Neuronal stem cell (in vitro differentiated cells): ENCODE data around the gene PRSS33.

Experiments
- DNase-seq: peaks from one replicate; pipeline ENCODE4 v3.0.0-alpha.2; 2013; ENCODE audit warnings: low spot score
- H2AFZ ChIP-seq: one replicate; pipeline ENCODE4 v1.6.1; 2013; ENCODE audit warnings: mild to moderate bottlenecking, low read length, inconsistent platforms
- H2AK5ac ChIP-seq: 2 replicates; pipeline ENCODE4 v1.6.1; 2013; ENCODE audit warnings: low read depth, mild to moderate bottlenecking, inconsistent platforms, low read length, moderate library complexity, mixed read lengths
- H2BK120ac ChIP-seq: 2 replicates; pipeline ENCODE4 v1.6.1; 2013; ENCODE audit warnings: low read depth, mild to moderate bottlenecking, inconsistent platforms, low read length, moderate library complexity, mixed read lengths
- H2BK12ac ChIP-seq: one replicate; pipeline ENCODE4 v1.6.1; 2013; ENCODE audit warnings: low read length, inconsistent platforms
- H2BK15ac ChIP-seq: 2 replicates; pipeline ENCODE4 v1.6.1; 2013; ENCODE audit warnings: mild to moderate bottlenecking, low read length, inconsistent platforms, mixed read lengths
- H2BK5ac ChIP-seq: one replicate; pipeline ENCODE4 v1.6.1; 2013; ENCODE audit warnings: inconsistent platforms, mild to moderate bottlenecking, low read length, moderate library complexity
- H3K14ac ChIP-seq: one replicate; pipeline ENCODE4 v1.6.1; 2013; ENCODE audit warnings: low read length, inconsistent platforms
- H3K18ac ChIP-seq: 2 replicates; pipeline ENCODE4 v1.6.1; 2013; ENCODE audit warnings: low read length, inconsistent platforms
- H3K23ac ChIP-seq: 2 replicates; pipeline ENCODE4 v1.6.1; 2013; ENCODE audit warnings: low read depth, mild to moderate bottlenecking, mixed read lengths, low read length, inconsistent platforms; ENCODE audit not compliant: poor library complexity
- H3K27ac ChIP-seq: replicated peaks from 3 replicates; pipeline ENCODE4 v1.5.1; 2013; ENCODE audit warnings: low read length, inconsistent platforms
- H3K27me3 ChIP-seq, 3 experiments: 2 replicates each; pipeline ENCODE4 v1.6.1; 2013; ENCODE audit warnings: low read length in 3 of 3, mild to moderate bottlenecking in 2 of 3, inconsistent platforms in 1 of 3, low read depth in 1 of 3, mixed read lengths in 1 of 3, moderate library complexity in 1 of 3; ENCODE audit not compliant: control insufficient read depth in 3 of 3, insufficient read depth in 3 of 3
- H3K36me3 ChIP-seq, 2 donors: replicated peaks in 1 of 2; 2 replicates each; pipeline ENCODE4 v1.6.1; 2013; ENCODE audit warnings: low read length in 2 of 2; ENCODE audit not compliant: control insufficient read depth in 2 of 2, insufficient read depth in 2 of 2
- H3K4ac ChIP-seq: 2 replicates; pipeline ENCODE4 v1.6.1; 2013; ENCODE audit warnings: inconsistent platforms, mild to moderate bottlenecking, low read length, moderate library complexity
- H3K4me1 ChIP-seq, 2 donors: 1 replicate in 1 of 2; 2 replicates in 1 of 2; pipeline ENCODE4 v1.6.1; 2013; ENCODE audit warnings: low read length in 2 of 2, low read depth in 1 of 2; ENCODE audit not compliant: control insufficient read depth in 2 of 2, insufficient read depth in 1 of 2
- H3K4me2 ChIP-seq: one replicate; pipeline ENCODE4 v1.6.1; 2013; ENCODE audit warnings: mild to moderate bottlenecking, low read length, inconsistent platforms; ENCODE audit not compliant: insufficient read depth, poor library complexity, severe bottlenecking
- H3K4me3 ChIP-seq, 2 donors: 2 replicates each; pipeline ENCODE4 v1.5.1; 2013; ENCODE audit warnings: low read length in 2 of 2, mild to moderate bottlenecking in 2 of 2, inconsistent platforms in 1 of 2, moderate library complexity in 1 of 2
- H3K79me1 ChIP-seq: one replicate; pipeline ENCODE4 v1.6.1; 2013; ENCODE audit warnings: low read depth, mild to moderate bottlenecking, inconsistent platforms, low read length, moderate library complexity
- H3K9ac ChIP-seq: one replicate; pipeline ENCODE4 v1.6.1; 2013; ENCODE audit warnings: mild to moderate bottlenecking, low read depth, low read length, inconsistent platforms; ENCODE audit not compliant: poor library complexity
- H3K9me3 ChIP-seq, 2 donors: replicated peaks in 1 of 2; 2 replicates each; pipeline versions ENCODE3 to v1.6.1; 2013; ENCODE audit warnings: low read length in 2 of 2, mild to moderate bottlenecking in 2 of 2, inconsistent platforms in 1 of 2, low read depth in 1 of 2, mixed read lengths in 1 of 2, moderate library complexity in 1 of 2; ENCODE audit not compliant: control insufficient read depth in 2 of 2, insufficient read depth in 1 of 2
- H4K8ac ChIP-seq: one replicate; pipeline ENCODE4 v1.6.1; 2013; ENCODE audit warnings: low read depth, mild to moderate bottlenecking, inconsistent platforms, low read length, moderate library complexity
- H4K91ac ChIP-seq: one replicate; pipeline ENCODE4 v1.6.1; 2013; ENCODE audit warnings: low read length, low read depth, mild to moderate bottlenecking, inconsistent platforms; ENCODE audit not compliant: poor library complexity
- WGBS, 2 donors: extraction: QIAGEN DNeasy Blood & Tissue Kit; methylation state at CpG; one replicate each; pipeline ENCODE4 v1.1.7; 2013; ENCODE audit warnings: missing lambda C conversion rate in 2 of 2, mixed read lengths in 1 of 2; ENCODE audit not compliant: insufficient read length in 2 of 2, insufficient replicate concordance in 1 of 2; ENCODE audit errors: extremely low coverage in 2 of 2; 5-methylcytosine and 5-hydroxymethylcytosine counted together

Gene PRSS33

DNA sequence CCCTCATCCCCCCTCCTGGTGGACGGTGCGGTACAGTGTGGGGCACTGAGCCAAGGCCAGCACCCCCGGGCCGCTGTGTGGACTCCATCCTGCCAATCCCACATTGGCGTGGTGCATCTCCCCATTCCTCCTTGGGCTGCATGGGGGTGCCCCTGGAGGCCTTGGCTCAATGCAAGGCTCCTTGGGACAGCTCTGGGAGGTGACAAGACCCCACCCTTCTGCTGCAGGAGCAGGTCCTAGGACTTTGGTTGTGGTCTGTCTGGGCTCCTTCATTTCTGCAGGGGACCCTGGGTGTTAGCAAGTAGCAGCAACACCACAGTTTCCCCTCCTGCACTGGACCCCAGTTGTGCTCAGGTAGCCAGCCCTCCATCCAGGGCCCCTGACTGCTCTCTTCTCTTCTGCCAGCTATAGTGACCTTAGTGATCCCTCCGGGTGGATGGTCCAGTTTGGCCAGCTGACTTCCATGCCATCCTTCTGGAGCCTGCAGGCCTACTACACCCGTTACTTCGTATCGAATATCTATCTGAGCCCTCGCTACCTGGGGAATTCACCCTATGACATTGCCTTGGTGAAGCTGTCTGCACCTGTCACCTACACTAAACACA lies 31.0 kb upstream of the PRSS33 start:
- no peak overlapping the region for H3K23ac ChIP-seq
- no peaks in the 10 kb centered on the region for H3K9me3 ChIP-seq
- H2BK120ac ChIP-seq: peak overlapping the region; percentile 17
- H4K8ac ChIP-seq: no peak overlapping the region
- peak overlapping the region; percentile 11 for H3K18ac ChIP-seq
- peaks cover 0 to 51% (median 0%) of the 10 kb centered on the region in 3 experiments for H3K27me3 ChIP-seq
- no peak overlapping the region for H2BK5ac ChIP-seq
- H2AK5ac ChIP-seq: no peak overlapping the region
- no peak overlapping the region for H3K4me3 ChIP-seq
- no CpG with 5 or more reads among the region's 10 CpGs for WGBS, 2 donors
- H2BK12ac ChIP-seq: no peak overlapping the region
- H3K9ac ChIP-seq: no peak overlapping the region
- no peak overlapping the region for H2AFZ ChIP-seq
- no peaks in the 10 kb centered on the region for H3K36me3 ChIP-seq
- H3K14ac ChIP-seq: no peak overlapping the region
- no peak overlapping the region for H3K27ac ChIP-seq
- no peak for DNase-seq
- H2BK15ac ChIP-seq: no peak overlapping the region
- H4K91ac ChIP-seq: no peak overlapping the region
- H3K4me2 ChIP-seq: no peak overlapping the region
- peaks cover 0 to 8% of the 10 kb centered on the region in 2 donors for H3K4me1 ChIP-seq
- no peaks in the 10 kb centered on the region for H3K79me1 ChIP-seq
- H3K4ac ChIP-seq: no peak overlapping the region

DNA sequence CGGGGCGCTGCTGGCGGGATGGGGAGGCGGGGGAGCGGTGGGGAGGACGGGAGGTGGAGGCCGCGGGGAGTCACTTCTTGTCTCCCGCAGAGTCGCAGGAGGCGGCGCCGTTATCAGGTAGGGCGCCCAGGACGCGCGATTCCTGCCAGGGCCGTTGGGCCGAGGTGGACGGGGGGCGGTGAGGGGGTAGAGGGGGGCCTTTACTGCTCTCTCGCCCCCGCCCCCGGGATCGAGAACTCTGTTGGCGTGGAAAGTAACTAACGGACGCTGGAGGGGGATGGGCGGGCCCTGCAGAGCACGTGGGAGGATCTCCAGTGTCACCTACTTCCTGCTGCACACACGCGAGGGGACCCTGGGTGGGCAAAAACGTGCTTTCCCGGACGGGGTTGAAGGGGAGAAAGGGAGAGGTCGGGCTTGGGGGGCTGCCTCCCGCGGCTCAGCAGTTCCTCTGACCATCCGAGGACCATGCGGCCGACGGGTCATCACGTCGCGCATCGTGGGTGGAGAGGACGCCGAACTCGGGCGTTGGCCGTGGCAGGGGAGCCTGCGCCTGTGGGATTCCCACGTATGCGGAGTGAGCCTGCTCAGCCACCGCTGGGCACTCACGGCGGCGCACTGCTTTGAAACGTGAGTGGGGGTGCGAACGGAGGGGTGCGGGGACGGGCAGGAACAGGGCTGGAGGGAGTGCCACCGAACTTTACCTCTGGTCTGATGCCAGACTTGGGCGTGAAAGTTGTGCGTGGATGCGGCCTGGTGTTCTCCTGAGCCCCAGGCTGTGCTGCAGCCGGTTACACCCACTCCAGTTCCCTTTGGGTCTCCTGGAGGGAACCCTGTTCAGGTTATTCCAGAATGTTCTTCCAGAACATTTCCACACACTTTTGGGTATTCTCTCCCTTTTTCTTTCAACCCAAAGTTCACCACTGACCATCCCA lies 30.2 kb upstream of the PRSS33 start:
- Histone ChIP-seq H4K91ac (no peak overlapping the region), H3K27me3 (peaks cover 0 to 48% (median 0%) of the 10 kb centered on the region in 3 experiments), H3K4ac (peak overlapping the region; percentile 53), H3K18ac (peak overlapping the region; percentile 11), H3K4me1 (peaks cover 0 to 8% of the 10 kb centered on the region in 2 donors), H3K14ac (no peak overlapping the region), H3K27ac (no peak overlapping the region), H2AFZ (no peak overlapping the region), H2AK5ac (no peak overlapping the region), H3K9me3 (no peaks in the 10 kb centered on the region), H2BK15ac (no peak overlapping the region), H2BK12ac (peak overlapping the region; percentile 75), H4K8ac (peak overlapping the region; percentile 65), H3K4me2 (no peak overlapping the region), H2BK120ac (peak overlapping the region; percentile 17), H3K9ac (no peak overlapping the region), H2BK5ac (no peak overlapping the region), H3K79me1 (no peaks in the 10 kb centered on the region), H3K4me3 (no peak overlapping the region), H3K36me3 (no peaks in the 10 kb centered on the region), H3K23ac (peak overlapping the region; percentile 10)
- no peak for DNase-seq
- no CpG with 5 or more reads among the region's 68 CpGs for WGBS, 2 donors

DNA sequence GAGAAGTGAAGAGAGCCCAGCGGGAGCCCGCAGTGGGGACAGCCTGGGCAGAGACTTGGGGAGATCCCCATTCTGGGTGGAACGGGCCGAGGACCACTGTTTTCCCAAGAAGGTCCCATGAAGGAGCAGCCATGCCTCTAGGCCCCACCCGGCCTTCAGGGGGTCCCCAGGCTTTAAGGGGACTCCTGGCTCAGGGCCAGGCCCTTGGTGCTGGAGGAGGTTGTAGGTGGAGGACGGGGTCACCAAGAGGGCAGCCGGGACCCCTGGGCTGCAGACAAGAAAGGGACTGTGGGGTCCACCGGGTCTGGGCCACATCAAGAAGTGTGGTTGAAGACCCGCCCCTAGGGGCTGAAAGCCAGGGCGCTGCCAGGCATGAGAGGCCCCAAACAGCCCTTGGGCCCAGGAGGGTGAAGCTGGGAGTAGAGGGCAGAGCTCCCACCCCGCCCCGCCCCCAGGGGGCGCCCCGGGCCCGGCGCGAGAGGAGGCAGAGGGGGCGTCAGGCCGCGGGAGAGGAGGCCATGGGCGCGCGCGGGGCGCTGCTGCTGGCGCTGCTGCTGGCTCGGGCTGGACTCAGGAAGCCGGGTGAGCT lies 29.5 kb upstream of the PRSS33 start, which contains the start of gene PRSS21:
TSS of gene PRSS21 (plus strand) at position 487 of the 589 bp plus-strand sequence. CDS start at position 519, 32 bp downstream.
- Histone ChIP-seq H3K36me3 (no peaks in the 10 kb centered on the region), H4K8ac (peak within 1 kb of the TSS; percentile 65), H3K9me3 (no peaks in the 10 kb centered on the region), H3K27me3 (peaks cover 0 to 46% (median 0%) of the 10 kb centered on the region in 3 experiments), H3K27ac (no peak within 1 kb of the TSS), H3K23ac (peak within 1 kb of the TSS; percentile 10), H2BK5ac (no peak within 1 kb of the TSS), H3K14ac (no peak within 1 kb of the TSS), H3K4ac (peak within 1 kb of the TSS; percentile 53), H3K18ac (no peak within 1 kb of the TSS), H3K4me3 (no peak within 1 kb of the TSS), H3K4me2 (no peak within 1 kb of the TSS), H2AK5ac (peak within 1 kb of the TSS; percentile 21), H3K9ac (no peak within 1 kb of the TSS), H2BK15ac (no peak within 1 kb of the TSS), H2BK12ac (peak within 1 kb of the TSS; percentile 75), H2BK120ac (no peak within 1 kb of the TSS), H2AFZ (no peak within 1 kb of the TSS), H4K91ac (no peak within 1 kb of the TSS), H3K4me1 (peaks cover 0 to 8% of the 10 kb centered on the region in 2 donors), H3K79me1 (peaks cover 2% of the 10 kb centered on the region)
- DNase-seq: no peak
- WGBS, 2 donors: no CpG with 5 or more reads among the region's 28 CpGs
